Measurements from ENCODE around the gene GPBAR1.

Gene GPBAR1

GRCh38 chr2:218291318-218292047 lies 30.7 kb downstream of the GPBAR1 start:
- DNase-seq (ENCODE audit: low read depth, low spot score) = no peak
- Histone ChIP-seq H3K9ac (ENCODE audit: insufficient read length) (peak overlapping the region; percentile 67), H3K4me3 (peak overlapping the region; percentile 75), H3K27ac (no peak overlapping the region), H3K36me3 (ENCODE audit: insufficient read depth, low read length) (no peaks in the 10 kb centered on the region), H3K9me3 (ENCODE audit: low read depth, low read length) (no peaks in the 10 kb centered on the region)
- no peak for TF ChIP-seq EZH2 (IDR thresholded peaks at IDR 0.05)
- no peak for TF ChIP-seq FOXP2 (optimal IDR thresholded peaks at IDR 0.05; ENCODE audit: control extremely low read depth, extremely low read length, insufficient read depth)
- no peak for TF ChIP-seq POLR2AphosphoS5 (IDR thresholded peaks at IDR 0.05; ENCODE audit: borderline replicate concordance, low read depth, low read length)

- Histone ChIP-seq H3K4me3 (peak within 1 kb of the TSS; percentile 75), H3K36me3 (ENCODE audit: insufficient read depth, low read length) (no peaks in the 10 kb centered on the region), H3K27ac (0 out of 2 replicates have a peak within 1 kb of the TSS, but pooled peaks have one; percentile 26), H3K9ac (ENCODE audit: insufficient read length) (peak within 1 kb of the TSS; percentile 67), H3K9me3 (ENCODE audit: low read depth, low read length) (no peaks in the 10 kb centered on the region)
- TF ChIP-seq FOXP2 (optimal IDR thresholded peaks at IDR 0.05; ENCODE audit: control extremely low read depth, extremely low read length, insufficient read depth) (no peak), EZH2 (IDR thresholded peaks at IDR 0.05) (no peak), POLR2AphosphoS5 (IDR thresholded peaks at IDR 0.05; ENCODE audit: borderline replicate concordance, low read depth, low read length) (no peak; the same call in 1 of the 2 replicates)
- no peak for DNase-seq (ENCODE audit: low read depth, low spot score)
Observed at GRCh38 chr2:218292048-218293014, 31.5 kb downstream of the GPBAR1 start, which contains the start of gene TMBIM1. Gene TMBIM1, minus strand, starts transcription at chr2:218292503. Its CDS starts 10,362 bp downstream, at chr2:218282141.

DNA sequence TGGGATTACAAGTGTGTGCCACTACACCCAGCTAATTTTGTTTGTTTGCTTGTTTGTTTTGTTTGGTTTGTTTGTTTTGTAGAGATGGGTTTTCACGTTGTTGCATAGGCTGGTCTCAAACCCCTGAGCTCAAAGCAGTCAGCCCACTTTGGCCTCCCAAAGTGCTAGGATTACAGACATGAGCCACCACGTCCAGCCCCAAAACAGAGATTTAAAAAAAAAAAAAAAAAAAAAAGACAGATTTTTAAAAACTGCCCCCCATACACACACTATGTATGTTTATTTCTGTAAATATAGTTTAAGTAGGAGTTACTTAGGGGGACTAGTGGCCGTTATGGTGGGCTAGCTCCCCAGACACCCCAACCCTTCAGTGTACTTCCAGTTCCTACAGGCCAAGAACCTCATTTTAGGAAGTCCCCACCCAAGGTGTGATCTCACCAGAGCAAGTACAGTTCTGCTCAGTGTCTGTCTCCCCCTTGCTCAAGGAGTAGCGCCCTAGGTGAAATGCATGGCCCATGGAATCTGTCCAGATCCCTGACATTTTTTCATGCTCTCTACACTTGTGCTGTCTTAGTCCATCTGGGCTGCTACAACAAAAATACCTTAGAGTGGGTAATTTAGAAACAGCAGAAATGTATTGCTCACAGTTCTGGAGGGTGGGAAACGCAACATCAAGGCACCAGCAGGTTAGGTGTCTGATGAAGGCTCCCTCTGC lies 33.1 kb downstream of the GPBAR1 start:
- DNase-seq (ENCODE audit: low read depth, low spot score) = no peak
- no peak overlapping the region for H3K27ac ChIP-seq
- TF ChIP-seq EZH2 (IDR thresholded peaks at IDR 0.05) = no peak
- H3K9ac ChIP-seq (ENCODE audit: insufficient read length) = no peak overlapping the region
- no peaks in the 10 kb centered on the region for H3K36me3 ChIP-seq (ENCODE audit: insufficient read depth, low read length)
- H3K9me3 ChIP-seq (ENCODE audit: low read depth, low read length) = no peaks in the 10 kb centered on the region
- no peak overlapping the region for H3K4me3 ChIP-seq

DNA sequence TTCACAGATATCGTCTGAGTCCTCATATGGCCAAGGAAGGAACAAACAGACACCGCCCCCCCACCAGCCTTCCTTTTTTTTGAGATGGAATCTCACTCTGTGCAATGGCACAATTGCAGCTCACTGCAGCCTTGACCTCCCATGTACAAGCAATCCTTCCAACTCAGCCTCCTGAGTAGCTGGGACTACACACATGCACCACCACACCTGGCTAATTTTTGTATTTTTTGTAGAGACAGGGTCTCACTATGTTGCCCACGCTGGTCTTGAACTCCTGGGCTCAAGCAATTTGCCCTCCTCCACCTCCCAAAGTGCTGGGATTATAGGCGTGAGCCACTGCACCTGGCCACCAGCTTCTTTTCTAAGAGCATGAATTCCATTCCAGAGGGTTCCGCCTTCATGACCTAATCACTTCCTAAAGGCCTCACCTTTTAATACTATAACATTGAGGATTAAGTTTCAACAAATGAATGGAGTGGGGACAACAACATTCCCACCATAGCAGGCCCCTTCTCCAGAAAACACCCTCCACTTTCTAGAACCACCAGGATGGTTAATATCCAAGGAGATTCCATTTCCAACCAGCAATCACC lies 33.7 kb downstream of the GPBAR1 start:
- no peak overlapping the region for H3K9ac ChIP-seq (ENCODE audit: insufficient read length)
- H3K36me3 ChIP-seq (ENCODE audit: insufficient read depth, low read length) = no peaks in the 10 kb centered on the region
- H3K9me3 ChIP-seq (ENCODE audit: low read depth, low read length) = no peaks in the 10 kb centered on the region
- TF ChIP-seq POLR2AphosphoS5 (IDR thresholded peaks at IDR 0.05; ENCODE audit: borderline replicate concordance, low read depth, low read length) (no peak), EZH2 (IDR thresholded peaks at IDR 0.05) (no peak), FOXP2 (optimal IDR thresholded peaks at IDR 0.05; ENCODE audit: control extremely low read depth, extremely low read length, insufficient read depth) (no peak)
- DNase-seq (ENCODE audit: low read depth, low spot score) = no peak
- peak overlapping the region; percentile 55; the same call in 1 of the 2 replicates for H3K27ac ChIP-seq
- H3K4me3 ChIP-seq = peak overlapping the region; percentile 36; the same call in 1 of the 2 replicates

GRCh38 chr2:218295029-218295428 lies 34.2 kb downstream of the GPBAR1 start:
- peak overlapping the region; percentile 55; the same call in 1 of the 2 replicates for H3K27ac ChIP-seq
- DNase-seq (ENCODE audit: low read depth, low spot score) = no peak
- H3K9ac ChIP-seq (ENCODE audit: insufficient read length) = peak overlapping the region; percentile 21
- no peaks in the 10 kb centered on the region for H3K36me3 ChIP-seq (ENCODE audit: insufficient read depth, low read length)
- peak overlapping the region; percentile 36; the same call in 1 of the 2 replicates for H3K4me3 ChIP-seq
- no peak for TF ChIP-seq POLR2AphosphoS5 (IDR thresholded peaks at IDR 0.05; ENCODE audit: borderline replicate concordance, low read depth, low read length)
- TF ChIP-seq EZH2 (IDR thresholded peaks at IDR 0.05) = no peak
- no peak for TF ChIP-seq FOXP2 (optimal IDR thresholded peaks at IDR 0.05; ENCODE audit: control extremely low read depth, extremely low read length, insufficient read depth)
- no peaks in the 10 kb centered on the region for H3K9me3 ChIP-seq (ENCODE audit: low read depth, low read length)

DNA sequence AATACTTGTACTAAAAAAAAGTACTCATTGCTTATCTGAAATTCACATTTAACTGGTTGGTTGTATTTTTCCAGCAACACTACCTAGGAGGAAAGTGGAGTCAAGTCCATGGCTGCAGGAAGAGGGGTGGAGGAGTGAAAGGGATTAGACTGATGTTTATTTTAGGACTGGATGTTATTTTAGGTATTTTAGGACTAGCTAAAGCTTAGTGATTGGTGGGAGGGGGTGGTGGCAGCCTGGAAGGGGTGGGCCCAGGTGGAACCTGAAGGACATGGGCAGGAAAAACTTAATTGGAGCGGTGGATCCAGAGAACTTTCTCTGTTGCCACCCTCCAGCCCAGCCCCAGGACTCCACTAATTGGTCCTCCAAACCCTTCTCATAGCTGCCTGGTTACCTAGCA lies 35.4 kb downstream of the GPBAR1 start:
- TF ChIP-seq FOXP2 (optimal IDR thresholded peaks at IDR 0.05; ENCODE audit: control extremely low read depth, extremely low read length, insufficient read depth) (no peak), EZH2 (IDR thresholded peaks at IDR 0.05) (no peak), POLR2AphosphoS5 (IDR thresholded peaks at IDR 0.05; ENCODE audit: borderline replicate concordance, low read depth, low read length) (no peak)
- no peak for DNase-seq (ENCODE audit: low read depth, low spot score)
- no peak overlapping the region for H3K4me3 ChIP-seq
- no peak overlapping the region for H3K9ac ChIP-seq (ENCODE audit: insufficient read length)
- H3K36me3 ChIP-seq (ENCODE audit: insufficient read depth, low read length) = no peaks in the 10 kb centered on the region
- no peaks in the 10 kb centered on the region for H3K9me3 ChIP-seq (ENCODE audit: low read depth, low read length)
- H3K27ac ChIP-seq = no peak overlapping the region

DNA sequence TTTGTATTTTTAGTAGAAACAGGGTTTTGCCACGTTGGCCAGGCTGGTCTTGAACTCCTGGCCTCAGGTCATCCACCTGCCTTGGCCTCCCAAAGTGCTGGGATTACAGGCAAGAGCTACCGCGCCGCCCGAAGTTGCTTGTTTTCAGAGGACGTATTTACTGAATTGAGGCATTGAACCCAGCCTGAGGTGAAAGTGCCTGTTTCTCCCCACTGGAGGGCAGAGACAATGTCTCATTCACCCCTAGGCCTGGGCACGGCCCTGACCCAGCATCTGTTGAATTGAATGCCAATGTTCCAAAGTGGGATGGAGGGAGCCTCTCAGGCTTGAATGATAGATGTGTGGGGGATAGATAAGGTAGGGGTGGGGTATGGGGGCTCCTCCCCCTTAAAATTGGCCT lies 36.0 kb downstream of the GPBAR1 start:
- Histone ChIP-seq H3K9ac (ENCODE audit: insufficient read length) (no peak overlapping the region), H3K4me3 (no peak overlapping the region), H3K27ac (no peak overlapping the region), H3K9me3 (ENCODE audit: low read depth, low read length) (no peaks in the 10 kb centered on the region), H3K36me3 (ENCODE audit: insufficient read depth, low read length) (no peaks in the 10 kb centered on the region)
- no peak for TF ChIP-seq POLR2AphosphoS5 (IDR thresholded peaks at IDR 0.05; ENCODE audit: borderline replicate concordance, low read depth, low read length)
- TF ChIP-seq FOXP2 (optimal IDR thresholded peaks at IDR 0.05; ENCODE audit: control extremely low read depth, extremely low read length, insufficient read depth) = no peak
- TF ChIP-seq EZH2 (IDR thresholded peaks at IDR 0.05) = no peak
- DNase-seq (ENCODE audit: low read depth, low spot score) = no peak

Measured in SK-N-MC (cell line).